Type B pancreatic cell (in vitro differentiated cells): Measurements from ENCODE around the gene CDH18. TPM values are rescaled to one million over a fixed set of nuclear protein-coding genes. Genes with fewer than 3 reads are reported as not detected.
"Not testable (repeated sequence)": the region's sequence is repeated elsewhere in the genome, so short reads cannot be mapped to it uniquely, and the experiment has no call there.

Experiments used
- DNase-seq: peaks from one replicate; pipeline ENCODE4 v3.0.0; 2021; ENCODE audit warnings: mixed read lengths; ENCODE audit not compliant: unreplicated experiment; ENCODE audit errors: extremely low spot score
- H3K27ac Mint-ChIP-seq: 2 replicates; pipeline ENCODE4 v1.8.0; 2021; ENCODE audit warnings: mild to moderate bottlenecking, mixed read lengths
- H3K27me3 Mint-ChIP-seq: 2 replicates; pipeline ENCODE4 v1.8.0; 2021; ENCODE audit warnings: mixed read lengths
- H3K36me3 Mint-ChIP-seq: 2 replicates; pipeline ENCODE4 v1.8.0; 2021; ENCODE audit warnings: mixed read lengths
- H3K4me1 Mint-ChIP-seq: one replicate; pipeline ENCODE4 v1.8.0; 2021; ENCODE audit warnings: mixed read lengths; ENCODE audit not compliant: unreplicated experiment
- H3K4me3 Mint-ChIP-seq: 2 replicates; pipeline ENCODE4 v1.8.0; 2021; ENCODE audit warnings: mild to moderate bottlenecking, mixed read lengths
- H3K9me3 Mint-ChIP-seq: 2 replicates; pipeline ENCODE4 v1.8.0; 2021; ENCODE audit warnings: mixed read lengths
- total RNA-seq: library from RNA; stranded (reverse); gene quantifications from 2 replicates; pipeline ENCODE4 v1.2.1, GENCODE V29; 2021; ENCODE audit warnings: low replicate concordance
- TF ChIP-seq, protein P1 (sequence below): fragments of 200-600 bp; sonication (generic); conservative IDR thresholded peaks from 2 replicates; pipeline ENCODE4 v1.5.0; 2021; ENCODE audit warnings: antibody characterized with exemption, mild to moderate bottlenecking

Gene CDH18
- total RNA-seq, 1 donor from 2014 or later: 20.2 TPM

DNA sequence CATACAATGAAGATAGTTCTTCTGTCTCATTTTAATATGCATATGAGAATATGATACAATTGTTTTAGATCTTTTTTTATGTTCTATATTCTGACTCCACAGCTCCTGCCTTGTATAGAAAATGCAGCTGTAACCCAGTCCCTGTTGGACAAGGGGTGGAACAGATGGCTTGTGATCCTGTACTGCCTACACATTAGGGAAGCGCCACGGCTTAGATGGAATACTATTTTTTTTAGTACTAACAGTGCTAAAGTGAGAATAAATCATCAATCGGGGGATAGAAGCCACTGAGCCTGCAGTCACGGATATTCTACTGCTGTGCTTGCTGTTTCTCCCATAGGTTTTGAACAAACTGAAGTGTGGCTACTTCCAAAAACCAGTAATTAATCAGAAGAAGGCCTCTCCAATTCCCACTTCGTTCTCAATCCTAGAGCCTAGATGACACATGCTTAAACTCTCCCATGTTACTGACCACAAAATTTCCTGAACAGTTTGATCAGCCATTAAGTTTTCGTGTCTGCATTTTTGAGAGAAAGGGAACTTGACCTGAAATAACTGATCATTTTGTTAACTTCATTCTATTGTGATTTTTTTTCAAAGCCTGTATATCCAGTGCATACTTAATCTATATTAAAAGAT is 150.3 kb downstream of the CDH18 start:
- Mint-ChIP-seq H3K4me3 (no peak overlapping the region), H3K27ac (no peak overlapping the region), H3K36me3 (no peaks in the 10 kb centered on the region), H3K27me3 (no peaks in the 10 kb centered on the region), H3K9me3 (no peaks in the 10 kb centered on the region), H3K4me1 (no peaks in the 10 kb centered on the region)
- no peak for DNase-seq
- TF ChIP-seq, protein P1, sequence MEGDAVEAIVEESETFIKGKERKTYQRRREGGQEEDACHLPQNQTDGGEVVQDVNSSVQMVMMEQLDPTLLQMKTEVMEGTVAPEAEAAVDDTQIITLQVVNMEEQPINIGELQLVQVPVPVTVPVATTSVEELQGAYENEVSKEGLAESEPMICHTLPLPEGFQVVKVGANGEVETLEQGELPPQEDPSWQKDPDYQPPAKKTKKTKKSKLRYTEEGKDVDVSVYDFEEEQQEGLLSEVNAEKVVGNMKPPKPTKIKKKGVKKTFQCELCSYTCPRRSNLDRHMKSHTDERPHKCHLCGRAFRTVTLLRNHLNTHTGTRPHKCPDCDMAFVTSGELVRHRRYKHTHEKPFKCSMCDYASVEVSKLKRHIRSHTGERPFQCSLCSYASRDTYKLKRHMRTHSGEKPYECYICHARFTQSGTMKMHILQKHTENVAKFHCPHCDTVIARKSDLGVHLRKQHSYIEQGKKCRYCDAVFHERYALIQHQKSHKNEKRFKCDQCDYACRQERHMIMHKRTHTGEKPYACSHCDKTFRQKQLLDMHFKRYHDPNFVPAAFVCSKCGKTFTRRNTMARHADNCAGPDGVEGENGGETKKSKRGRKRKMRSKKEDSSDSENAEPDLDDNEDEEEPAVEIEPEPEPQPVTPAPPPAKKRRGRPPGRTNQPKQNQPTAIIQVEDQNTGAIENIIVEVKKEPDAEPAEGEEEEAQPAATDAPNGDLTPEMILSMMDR: no peak

DNA sequence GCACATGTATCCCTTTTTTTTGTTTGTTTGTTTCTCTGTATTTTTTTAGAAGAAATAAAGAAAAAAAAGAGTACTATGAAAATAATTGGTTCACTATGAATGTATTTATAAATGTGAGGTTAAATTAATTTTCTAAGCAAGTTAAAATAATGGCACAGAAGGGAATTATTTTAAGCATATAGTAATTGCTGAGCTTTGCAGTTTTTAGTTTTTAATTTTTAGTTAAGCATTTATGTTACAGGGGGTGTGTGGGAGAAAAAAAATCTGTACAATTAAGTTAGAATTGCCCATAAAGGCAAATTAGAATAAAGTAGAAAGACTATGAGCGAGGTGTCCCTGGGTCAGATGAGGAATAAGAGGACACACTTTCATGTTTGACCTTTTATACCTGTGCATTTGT is 152.6 kb downstream of the CDH18 start:
- Mint-ChIP-seq H3K27ac (no peak overlapping the region), H3K27me3 (no peaks in the 10 kb centered on the region), H3K4me3 (no peak overlapping the region), H3K9me3 (no peaks in the 10 kb centered on the region), H3K4me1 (no peaks in the 10 kb centered on the region), H3K36me3 (no peaks in the 10 kb centered on the region)
- TF ChIP-seq, protein P1: no peak
- DNase-seq: no peak

DNA sequence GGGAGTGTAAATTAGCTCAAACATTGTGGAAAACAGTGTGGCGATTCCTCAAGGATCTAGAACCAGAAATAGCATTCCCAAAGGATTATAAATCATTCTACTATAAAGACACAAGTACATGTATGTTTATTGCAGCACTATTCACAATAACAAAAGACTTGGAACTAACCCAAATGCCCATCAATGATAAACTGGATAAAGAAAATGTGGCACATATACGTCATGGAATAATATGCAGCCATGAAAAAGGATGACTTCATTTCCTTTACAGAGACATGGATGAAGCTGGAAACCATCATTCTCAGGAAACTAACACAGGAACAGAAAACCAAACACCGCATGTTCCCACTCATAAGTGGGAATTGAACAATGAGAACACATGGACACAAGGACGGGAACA is 175.3 kb downstream of the CDH18 start:
- H3K27me3 Mint-ChIP-seq, H3K36me3 Mint-ChIP-seq, H3K9me3 Mint-ChIP-seq, H3K4me1 Mint-ChIP-seq, H3K27ac Mint-ChIP-seq, DNase-seq, H3K4me3 Mint-ChIP-seq: not testable (repeated sequence)

DNA sequence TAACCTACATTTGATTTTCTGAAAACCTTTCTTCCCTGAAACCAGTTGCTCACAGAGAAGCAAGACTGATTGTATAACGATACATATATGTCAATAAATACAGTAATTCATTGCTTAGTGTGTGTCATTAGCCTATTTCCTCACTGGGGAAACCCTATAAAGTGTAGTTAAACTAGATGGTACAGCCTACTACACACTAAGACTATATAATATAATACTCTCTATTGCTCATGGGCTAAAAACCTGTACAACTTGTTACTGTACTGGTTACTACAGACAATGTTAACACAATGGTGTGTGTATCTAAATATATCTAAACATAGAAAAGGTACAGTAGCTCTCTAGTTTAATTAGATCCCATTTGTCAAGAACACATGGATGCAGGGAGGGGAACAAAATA is 181.2 kb downstream of the CDH18 start:
- Mint-ChIP-seq H3K27me3 (no peaks in the 10 kb centered on the region), H3K36me3 (no peaks in the 10 kb centered on the region), H3K27ac (no peak overlapping the region), H3K9me3 (no peaks in the 10 kb centered on the region), H3K4me1 (no peaks in the 10 kb centered on the region), H3K4me3 (no peak overlapping the region)
- TF ChIP-seq, protein P1: no peak
- no peak for DNase-seq

DNA sequence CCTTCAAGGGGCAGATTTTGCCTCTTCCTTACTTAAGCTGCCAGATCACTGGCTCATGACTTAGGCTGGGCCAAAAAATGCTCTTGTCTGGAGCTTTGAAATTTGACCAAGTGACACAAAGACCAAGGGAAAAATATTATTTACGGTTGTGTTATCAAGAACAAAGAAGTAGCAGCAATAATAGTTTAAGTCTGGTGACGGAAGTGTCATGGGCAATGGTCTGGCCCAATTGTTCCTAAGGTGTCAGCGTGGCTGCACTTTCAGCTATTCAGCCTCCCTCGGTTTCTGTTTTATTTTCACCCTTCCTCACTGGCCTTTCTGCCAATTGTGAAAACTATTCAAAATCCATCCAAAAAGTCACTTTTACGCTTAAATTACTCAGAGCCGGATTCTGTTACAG is 185.3 kb downstream of the CDH18 start:
- Mint-ChIP-seq H3K9me3 (no peaks in the 10 kb centered on the region), H3K4me3 (no peak overlapping the region), H3K4me1 (no peaks in the 10 kb centered on the region), H3K27me3 (no peaks in the 10 kb centered on the region), H3K27ac (no peak overlapping the region), H3K36me3 (no peaks in the 10 kb centered on the region)
- TF ChIP-seq, protein P1: no peak
- DNase-seq: no peak

DNA sequence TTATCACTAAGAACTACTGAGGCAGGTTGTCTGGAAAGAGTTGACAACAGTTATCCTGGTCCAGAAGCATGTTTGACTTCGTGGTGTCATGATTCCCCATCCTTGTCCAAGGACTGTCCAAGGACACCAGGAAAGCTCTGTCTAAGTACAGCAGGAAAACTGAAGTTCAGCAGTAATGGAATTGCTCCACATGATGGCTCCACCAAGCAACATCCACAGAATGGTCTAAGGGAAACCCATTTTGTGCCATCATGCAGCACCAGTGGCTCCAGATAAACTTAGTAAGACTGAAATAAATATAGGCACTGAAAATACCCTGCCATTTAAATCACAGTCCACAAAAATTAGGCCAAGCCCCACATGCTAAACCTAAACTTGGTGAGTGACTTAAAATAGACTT is 192.8 kb downstream of the CDH18 start:
- no peak overlapping the region for H3K4me3 Mint-ChIP-seq
- DNase-seq: no peak
- no peaks in the 10 kb centered on the region for H3K9me3 Mint-ChIP-seq
- H3K4me1 Mint-ChIP-seq: no peaks in the 10 kb centered on the region
- H3K27me3 Mint-ChIP-seq: no peaks in the 10 kb centered on the region
- H3K36me3 Mint-ChIP-seq: no peaks in the 10 kb centered on the region
- H3K27ac Mint-ChIP-seq: no peak overlapping the region
- TF ChIP-seq, protein P1: no peak
